NCI-H2081 treated with DMSO at 0.1 percent for 48 hours (cell line): ENCODE data around the gene ZBTB42.

Experiments
- DNase-seq: peaks from one replicate; lab custom pipeline; 2025; lab: John Stamatoyannopoulos, UW

Gene ZBTB42

DNA sequence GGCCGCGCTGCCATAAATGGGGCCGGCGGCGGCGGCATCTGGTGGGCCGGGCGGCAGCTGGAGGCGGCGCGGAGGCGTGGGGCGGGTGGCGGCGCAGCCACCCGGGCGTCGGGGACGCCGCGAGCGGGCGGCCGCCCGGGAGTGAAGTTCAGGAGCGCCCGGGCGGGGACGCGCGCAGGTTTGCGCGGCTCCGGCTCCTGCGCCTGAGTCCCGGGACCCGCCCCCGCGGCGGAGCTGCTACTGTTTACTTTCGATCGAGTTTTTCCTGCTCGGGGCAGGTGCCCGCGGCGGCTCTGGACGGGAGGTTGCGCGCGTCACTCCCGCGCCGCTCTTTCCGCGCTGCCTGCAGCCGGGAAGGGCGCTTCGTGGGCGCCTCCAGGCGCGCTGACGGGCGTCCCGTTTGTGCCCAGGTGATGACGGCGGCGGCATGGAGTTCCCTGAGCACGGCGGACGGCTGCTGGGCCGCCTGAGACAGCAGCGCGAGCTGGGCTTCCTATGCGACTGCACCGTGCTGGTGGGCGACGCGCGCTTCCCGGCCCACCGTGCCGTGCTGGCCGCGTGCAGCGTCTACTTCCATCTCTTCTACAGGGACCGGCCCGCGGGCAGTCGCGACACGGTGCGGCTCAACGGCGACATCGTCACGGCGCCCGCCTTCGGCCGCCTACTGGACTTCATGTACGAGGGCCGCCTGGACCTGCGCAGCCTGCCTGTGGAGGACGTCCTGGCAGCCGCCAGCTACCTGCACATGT, at the start of gene ZBTB42:
TSS of gene ZBTB42 (plus strand) at position 331 of the 749 bp plus-strand sequence. CDS start at position 428, 97 bp downstream.
- DNase-seq, result no peak

GRCh38 chr14:104751539-104752422, 49.1 kb upstream of the ZBTB42 start:
- no peak for DNase-seq

GRCh38 chr14:104752423-104752734, 48.5 kb upstream of the ZBTB42 start:
- no peak for DNase-seq

- peak; percentile 100 for DNase-seq
Observed at GRCh38 chr14:104752735-104753527, 48.0 kb upstream of the ZBTB42 start, which contains the start of gene SIVA1. Gene SIVA1 (plus strand): TSS chr14:104753147. CDS start chr14:104753202, 55 bp downstream.

GRCh38 chr14:104753528-104754212, 47.2 kb upstream of the ZBTB42 start:
- no peak for DNase-seq

DNA sequence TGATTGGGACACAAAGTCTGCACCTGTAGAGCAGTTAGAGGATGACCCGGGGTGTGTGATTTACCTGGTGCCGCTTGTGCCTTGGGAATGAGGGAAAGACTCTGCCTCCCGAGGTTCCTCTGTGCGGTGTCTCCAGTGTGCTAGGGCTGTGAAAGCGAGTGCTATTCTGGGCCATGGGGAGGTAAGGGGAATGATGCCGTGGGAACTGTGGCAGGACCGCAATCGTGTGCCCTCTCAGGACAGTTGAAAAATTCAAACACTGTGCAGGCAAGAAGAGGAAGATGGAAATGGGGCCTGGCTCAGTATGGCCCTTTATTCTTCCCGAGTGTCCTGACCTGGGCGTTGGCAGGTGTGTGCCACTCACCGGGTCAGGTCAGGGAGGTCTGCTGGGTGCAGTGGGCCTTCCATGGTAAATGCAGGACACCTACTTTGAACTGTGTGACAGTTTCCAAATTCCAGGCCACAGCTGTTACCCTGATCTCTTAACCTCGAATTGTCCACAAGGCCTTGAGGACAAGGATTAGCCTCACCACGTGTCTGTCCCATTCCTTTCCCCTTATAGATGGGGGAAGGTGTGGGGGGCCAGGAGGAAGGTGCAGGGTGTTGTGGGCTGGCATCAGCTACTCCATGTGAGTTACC, 46.6 kb upstream of the ZBTB42 start:
- no peak for DNase-seq

GRCh38 chr14:104755621-104756020, 45.3 kb upstream of the ZBTB42 start:
- no peak for DNase-seq

GRCh38 chr14:104756477-104757237, 44.2 kb upstream of the ZBTB42 start:
- no peak for DNase-seq

GRCh38 chr14:104757238-104757585, 43.7 kb upstream of the ZBTB42 start:
- DNase-seq, result no peak

GRCh38 chr14:104757681-104758392, 43.1 kb upstream of the ZBTB42 start:
- no peak for DNase-seq

DNA sequence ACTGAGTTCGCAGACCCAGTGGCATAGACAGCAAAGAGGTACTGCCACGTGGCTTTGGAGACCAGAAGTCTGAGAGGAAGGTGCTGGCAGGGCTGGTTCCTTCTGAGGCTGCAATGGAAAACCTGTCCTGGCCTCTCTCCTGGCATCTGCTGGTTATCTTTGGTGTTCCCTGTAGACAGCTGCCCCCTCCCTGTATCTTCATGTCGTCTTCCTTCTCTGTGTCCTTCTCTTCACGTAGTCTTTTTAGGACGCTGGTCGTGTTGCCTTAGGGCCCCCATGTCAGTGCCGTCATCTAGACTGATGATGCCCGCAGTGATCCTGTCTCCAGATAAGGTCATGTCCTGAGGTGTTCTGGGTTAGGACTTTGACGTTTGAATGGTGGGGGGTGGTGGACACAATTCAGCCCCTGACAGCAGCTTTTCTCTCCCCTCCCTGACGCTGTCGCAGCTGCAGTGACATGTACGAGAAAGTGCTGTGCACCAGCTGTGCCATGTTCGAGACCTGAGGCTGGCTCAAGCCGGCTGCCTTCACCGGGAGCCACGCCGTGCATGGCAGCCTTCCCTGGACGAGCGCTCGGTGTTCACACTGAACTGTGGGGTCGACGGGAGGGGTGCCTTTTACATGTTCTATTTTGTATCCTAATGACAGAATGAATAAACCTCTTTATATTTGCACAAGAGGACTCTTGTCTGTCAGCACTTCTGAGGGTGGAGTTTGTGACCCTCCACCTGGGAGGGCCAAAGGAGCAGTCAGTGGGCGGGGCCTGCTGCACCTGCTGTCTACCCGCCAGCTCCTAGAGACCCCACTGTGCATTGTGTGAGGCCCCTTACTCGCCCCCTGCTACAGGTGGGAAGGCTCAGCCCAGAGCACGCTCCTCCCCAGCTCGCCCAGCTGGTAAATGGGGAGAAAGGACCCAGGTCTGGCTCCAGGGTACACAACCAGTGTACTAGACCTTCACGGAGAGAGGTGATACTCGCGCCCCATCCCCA, 41.6 kb upstream of the ZBTB42 start:
- DNase-seq, result no peak

GRCh38 chr14:104765517-104765916, 35.4 kb upstream of the ZBTB42 start:
- DNase-seq, result no peak

DNA sequence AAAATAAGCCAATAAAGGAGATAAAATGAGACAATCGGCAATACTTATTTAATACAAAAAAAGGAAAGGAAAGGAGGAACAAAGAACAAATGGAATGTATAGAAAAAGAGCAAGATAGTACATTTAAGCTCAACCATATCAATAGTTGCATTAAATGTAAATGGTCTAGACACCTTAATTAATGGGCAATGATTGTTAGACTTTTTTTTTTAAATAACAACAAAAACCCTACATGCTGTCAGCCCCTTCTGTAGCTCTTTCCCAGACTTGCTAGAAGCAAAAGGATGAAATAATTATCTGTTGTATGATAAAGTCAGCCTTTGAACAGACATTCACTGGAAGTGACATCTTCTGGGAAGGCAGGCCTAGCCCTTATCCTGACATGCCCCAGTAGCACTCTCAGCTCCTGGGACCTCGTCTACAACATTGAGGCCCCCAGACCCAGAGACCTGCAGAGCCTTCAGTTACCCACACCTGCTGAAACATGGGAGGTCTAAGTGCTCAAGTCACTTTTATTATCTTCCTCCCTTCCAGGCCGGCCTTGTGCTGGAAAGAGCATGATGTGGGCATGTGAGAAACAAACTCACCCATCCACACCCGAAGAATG, 34.5 kb upstream of the ZBTB42 start:
- DNase-seq, result no peak

DNA sequence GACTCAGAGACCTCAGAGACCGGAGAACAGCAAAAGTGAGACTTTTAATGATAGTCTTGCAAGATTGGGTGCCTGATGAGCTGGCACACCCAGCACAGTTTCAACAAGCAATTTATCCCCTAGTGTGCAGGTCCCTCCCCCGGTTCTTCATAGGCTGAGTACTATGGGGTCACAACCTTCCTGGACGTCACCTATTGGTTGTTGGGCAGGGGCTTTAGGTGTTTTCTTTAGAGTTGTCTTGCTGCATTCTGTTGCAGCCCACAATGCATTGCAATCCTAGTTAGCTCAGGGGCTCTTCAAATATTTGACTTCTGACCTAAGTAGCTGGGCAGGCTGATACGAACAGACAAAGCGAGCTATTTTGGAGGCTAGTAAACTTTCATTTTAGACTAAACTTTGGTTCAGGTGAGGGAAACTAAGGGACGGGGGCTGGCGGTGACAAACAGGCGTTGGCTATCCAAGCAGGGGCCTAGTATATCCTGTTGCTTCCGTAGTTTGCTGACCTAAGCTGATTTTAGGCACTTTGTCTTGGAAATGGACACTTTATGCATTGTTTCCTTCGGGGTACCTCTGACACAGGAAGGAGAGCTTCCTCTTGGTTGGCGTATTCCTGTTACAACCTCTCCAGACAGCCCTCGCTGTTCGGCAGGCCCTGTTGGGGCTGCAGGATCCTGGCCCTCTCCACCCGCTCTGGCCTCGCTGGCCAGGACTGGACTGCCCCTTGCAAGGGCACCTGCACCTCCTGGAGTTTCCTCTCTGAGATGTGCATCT, 33.9 kb upstream of the ZBTB42 start:
- no peak for DNase-seq

- no peak for DNase-seq
Observed at GRCh38 chr14:104767634-104767918, 33.3 kb upstream of the ZBTB42 start.

- DNase-seq, result no peak
Observed at GRCh38 chr14:104768437-104769323, 32.2 kb upstream of the ZBTB42 start.
